Measurements from ENCODE around the gene TEX29.

TEX29 gene

DNA sequence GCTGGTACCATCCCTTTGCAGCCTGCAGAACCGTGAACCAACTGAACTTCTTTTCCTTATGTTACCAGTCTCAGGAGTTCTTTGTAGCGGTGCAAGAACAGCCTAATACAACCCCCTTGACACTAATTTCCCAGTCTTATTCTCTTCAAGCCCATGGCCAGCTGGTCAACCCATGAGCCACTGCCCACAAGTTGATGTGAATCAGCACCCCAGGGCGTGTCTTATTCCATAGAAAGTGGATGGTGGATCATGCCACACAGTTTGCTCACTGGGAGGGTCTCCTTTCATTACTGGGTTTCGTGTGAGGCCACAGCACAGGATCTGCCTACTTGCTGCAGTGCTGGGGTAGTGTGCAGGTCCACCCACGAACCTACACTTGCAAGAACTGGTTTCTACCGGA lies 27.0 kb downstream of the TEX29 start:
- TF ChIP-seq POLR2A (IDR thresholded peaks at IDR 0.05; ENCODE audit: low read length) (no peak), GATA1 (IDR thresholded peaks at IDR 0.05; ENCODE audit: low read depth, low read length) (no peak)
- DNase-seq: no peak

DNA sequence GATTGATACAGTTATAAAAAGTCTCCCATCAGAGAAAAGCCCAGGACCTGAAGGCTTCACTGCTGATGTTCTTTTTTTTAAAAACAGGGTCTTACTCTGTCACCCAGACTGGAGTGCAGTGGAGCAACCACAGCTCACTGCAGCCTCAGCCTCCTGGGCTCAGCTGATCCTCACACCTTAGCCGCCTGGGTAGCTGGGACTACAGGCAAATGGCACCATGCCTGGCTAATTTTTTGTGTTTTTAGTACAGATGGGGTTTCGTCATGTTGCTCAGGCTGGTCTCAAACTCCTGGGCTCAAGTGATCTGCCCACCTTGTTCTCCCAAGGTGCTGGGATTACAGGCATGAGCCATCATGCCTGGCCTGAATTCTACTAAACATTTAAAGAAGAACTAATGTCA lies 33.1 kb downstream of the TEX29 start:
- TF ChIP-seq POLR2A (IDR thresholded peaks at IDR 0.05; ENCODE audit: low read length) (no peak), GATA1 (IDR thresholded peaks at IDR 0.05; ENCODE audit: low read depth, low read length) (no peak)

DNA sequence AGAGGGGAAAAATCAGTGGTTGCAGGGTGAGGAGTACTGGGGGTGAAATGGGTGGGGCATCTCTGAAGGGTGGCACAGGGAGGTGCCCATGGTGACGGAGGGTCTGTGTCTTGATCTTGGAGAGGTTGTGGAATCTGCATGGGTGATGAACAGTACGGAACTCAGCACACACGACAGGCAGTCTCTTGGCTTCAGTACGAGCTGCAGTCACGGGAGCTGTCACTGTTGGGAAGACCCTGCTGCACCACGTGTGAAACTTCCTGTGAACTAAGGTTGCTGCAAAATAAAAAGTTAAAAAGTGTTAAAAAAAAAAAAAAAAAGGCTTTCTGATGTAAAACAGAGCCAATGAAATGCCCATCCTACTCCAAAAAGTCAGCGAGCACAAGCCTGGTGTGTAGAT lies 34.3 kb downstream of the TEX29 start:
- no peak for DNase-seq
- TF ChIP-seq GATA1 (IDR thresholded peaks at IDR 0.05; ENCODE audit: low read depth, low read length) (no peak), POLR2A (IDR thresholded peaks at IDR 0.05; ENCODE audit: low read length) (no peak)

More for the DNA sequence above, 33.1 kb downstream of the TEX29 start:
- DNase-seq: no peak

DNA sequence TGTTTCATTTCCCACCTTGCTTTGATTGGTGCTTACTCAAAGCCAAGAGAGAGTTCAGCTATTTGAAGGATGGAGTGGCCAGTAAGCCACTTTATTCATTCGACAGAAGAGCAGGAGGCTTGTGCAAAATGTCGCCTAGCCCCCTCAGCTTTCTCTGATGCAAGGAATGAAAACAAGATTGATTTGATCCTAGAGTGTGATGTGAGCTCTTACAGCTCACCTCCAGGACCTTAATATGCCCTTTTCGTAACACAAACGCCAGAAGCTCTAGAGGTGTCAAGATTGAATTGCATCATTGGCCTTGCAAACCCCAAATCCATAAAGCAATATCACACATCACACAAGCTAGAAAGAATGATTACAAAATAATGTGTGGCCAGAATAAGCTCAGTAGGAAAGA lies 36.4 kb downstream of the TEX29 start:
- no peak for DNase-seq
- no peak for TF ChIP-seq GATA1 (IDR thresholded peaks at IDR 0.05; ENCODE audit: low read depth, low read length)
- TF ChIP-seq POLR2A (IDR thresholded peaks at IDR 0.05; ENCODE audit: low read length): no peak

DNA sequence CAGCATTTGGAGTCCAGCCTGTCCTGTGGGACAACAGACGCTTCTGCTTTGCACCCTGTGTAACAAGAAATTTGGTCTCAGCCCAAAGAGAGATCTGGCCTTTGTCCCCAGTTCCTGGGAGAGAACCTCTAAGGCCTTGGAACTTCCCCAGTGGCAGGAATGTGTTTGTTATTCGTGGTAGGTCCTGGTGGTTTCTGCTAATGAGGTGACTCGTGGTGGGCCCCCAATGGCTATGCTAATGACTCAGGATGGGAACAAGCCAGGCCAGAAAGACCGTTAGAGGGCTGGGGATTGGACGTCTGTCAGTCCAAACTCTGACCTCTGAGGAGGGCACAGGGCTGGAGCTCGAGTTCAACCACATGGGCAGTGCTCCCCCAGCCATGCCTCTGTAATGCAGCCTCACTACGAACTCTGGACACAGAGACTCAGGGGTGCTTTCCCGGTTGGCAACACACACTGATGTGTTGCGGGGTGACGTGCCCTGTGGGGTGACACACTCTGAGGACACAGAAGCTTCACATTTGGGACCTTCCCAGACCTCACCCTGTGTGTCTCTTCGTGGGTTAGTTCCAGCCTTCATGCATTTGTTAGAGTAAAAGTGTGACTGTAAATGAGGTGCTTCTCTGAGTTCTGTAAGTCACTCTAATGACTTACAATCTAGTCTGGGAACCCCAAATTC lies 38.9 kb downstream of the TEX29 start:
- TF ChIP-seq GATA1 (IDR thresholded peaks at IDR 0.05; ENCODE audit: low read depth, low read length) (no peak), POLR2A (IDR thresholded peaks at IDR 0.05; ENCODE audit: low read length) (no peak)
- DNase-seq: no peak

DNA sequence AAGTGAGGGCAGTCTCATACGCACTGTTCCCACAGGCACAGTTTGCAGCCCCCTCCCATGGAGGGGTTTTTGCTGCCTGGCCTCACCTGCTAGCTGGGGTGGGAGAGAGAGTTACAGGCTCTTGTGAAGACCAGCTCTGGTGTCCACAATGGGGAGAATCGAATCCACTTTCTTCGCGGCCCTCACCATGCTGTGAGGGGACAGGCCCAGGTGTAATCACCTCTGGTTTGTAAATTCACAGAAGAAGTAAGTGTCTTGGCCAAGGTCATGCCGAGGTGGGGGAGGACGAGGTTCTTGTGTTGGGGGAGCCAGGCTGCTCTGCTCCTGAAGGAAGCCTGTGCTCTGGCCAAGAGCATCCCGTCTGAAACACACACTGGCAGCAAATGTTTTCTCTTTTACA lies 39.5 kb downstream of the TEX29 start:
- TF ChIP-seq POLR2A (IDR thresholded peaks at IDR 0.05; ENCODE audit: low read length) (no peak), GATA1 (IDR thresholded peaks at IDR 0.05; ENCODE audit: low read depth, low read length) (no peak)
- DNase-seq: no peak

DNA sequence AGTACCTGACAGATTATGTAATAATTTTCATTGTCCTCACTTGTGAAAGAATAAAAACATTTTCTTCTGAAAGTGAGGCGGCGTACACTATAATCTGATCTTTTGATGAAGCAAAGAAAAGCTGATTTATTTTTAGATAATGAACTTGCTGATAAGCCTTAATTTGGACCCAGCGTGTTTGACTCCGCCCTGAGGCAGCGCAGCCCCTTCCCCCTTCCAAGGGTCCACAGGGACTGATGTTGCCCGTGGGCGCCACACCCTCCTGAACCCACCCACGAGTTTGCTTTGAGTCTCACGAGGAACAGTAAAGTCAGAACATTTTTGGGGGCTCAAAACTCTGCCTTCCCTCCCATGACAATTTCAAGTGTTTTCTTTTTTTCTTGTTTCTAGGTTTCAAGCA lies 40.0 kb downstream of the TEX29 start:
- TF ChIP-seq GATA1 (IDR thresholded peaks at IDR 0.05; ENCODE audit: low read depth, low read length) (no peak), POLR2A (IDR thresholded peaks at IDR 0.05; ENCODE audit: low read length) (no peak)
- no peak for DNase-seq

DNA sequence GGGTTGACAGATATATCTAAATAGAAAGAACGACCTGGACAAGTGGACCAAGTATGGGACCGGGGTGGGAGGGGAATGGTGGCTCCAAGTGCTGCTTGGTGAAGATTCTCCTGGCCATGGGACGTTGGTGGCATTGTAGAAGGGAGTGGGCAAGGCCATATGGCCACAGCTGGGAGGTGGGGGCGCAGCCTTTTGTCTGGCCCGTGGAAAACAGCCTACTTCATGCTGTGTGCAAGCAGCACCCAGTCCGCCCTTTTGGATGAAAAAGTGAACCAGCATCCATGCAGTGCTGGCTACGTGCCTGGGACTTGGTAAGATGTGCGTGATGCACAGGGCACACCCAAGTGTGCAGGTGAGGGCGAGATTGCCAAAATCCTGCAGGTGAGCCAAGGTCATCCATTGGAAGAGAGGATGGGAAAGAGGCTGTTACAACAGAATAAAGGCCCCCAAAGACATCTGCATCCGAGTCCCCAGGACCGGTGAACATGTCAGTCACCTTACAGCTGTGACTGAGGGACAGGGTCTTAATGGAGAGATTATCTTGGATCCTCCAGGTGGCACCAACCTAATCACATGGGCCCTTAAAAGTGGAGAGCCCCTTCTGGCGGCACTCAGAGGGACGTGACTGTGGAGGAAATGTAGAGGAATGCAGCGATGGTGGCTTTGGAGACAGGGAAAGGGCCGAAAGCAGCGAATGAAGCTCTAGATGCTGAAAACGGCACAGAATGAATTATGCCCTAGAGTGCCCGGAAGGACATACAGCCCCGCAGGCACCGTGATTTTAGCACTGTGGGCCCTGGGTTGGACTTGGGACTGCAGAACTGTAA lies 40.8 kb downstream of the TEX29 start:
- no peak for TF ChIP-seq POLR2A (IDR thresholded peaks at IDR 0.05; ENCODE audit: low read length)
- TF ChIP-seq GATA1 (IDR thresholded peaks at IDR 0.05; ENCODE audit: low read depth, low read length): no peak
- no peak for DNase-seq

DNA sequence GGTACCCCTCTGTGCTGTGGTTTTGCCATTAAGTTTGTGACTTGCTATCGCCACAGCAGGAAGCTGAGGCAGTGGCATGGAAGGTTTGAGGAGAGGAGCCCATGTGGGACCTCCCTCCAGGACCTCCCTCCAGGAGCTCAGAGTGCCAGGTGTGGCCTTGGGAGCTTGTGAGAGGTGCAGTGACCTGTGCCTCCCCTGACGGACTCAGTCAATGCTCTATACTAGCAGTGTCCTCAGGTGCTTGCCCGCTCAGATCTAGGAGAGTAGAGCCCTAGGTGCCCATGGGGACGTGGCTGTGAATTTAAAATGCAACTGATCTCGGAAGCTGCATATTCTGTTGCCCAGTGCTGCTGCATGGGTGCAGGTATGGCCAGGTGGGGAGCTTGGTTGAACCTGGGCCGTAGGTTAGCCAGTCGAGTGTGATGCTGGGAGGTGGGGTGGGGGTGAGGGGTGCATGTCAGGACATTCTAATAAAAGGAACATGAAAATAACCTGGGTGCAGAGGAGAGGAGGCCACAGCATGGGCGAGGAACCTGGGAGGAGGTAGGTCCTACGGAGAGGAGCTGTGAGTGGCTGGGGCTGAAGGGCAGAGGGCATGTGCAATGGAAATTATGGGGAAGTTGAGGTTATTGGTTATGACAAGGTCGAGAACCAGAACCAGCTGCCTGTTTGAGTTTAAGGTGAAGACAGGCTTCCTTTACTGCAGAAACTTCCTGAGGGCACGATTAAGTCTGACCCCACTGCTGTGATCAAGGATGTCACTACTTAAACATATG lies 41.6 kb downstream of the TEX29 start:
- no peak for DNase-seq
- TF ChIP-seq GATA1 (IDR thresholded peaks at IDR 0.05; ENCODE audit: low read depth, low read length) (no peak), POLR2A (IDR thresholded peaks at IDR 0.05; ENCODE audit: low read length) (no peak)

DNA sequence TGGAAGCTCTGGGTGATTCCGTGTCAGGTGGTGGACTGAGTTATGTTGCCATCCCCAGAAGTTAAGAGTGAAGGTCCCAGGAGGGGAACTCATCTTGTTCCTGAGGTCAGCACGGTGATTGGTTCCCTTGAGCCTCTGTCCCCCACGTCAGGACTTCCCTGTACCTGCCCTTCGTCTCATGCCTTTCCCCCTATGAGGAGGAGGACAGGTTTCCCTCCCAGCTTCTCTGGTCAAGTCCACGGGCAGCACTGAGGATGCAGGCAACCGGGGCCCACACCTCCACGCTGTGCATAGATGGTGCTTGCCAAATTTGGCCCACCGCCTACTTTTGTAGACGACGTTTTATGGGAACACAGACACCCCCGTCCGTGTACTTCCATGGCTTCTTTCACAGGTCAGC lies 42.7 kb downstream of the TEX29 start:
- no peak for TF ChIP-seq POLR2A (IDR thresholded peaks at IDR 0.05; ENCODE audit: low read length)
- DNase-seq: no peak

DNA sequence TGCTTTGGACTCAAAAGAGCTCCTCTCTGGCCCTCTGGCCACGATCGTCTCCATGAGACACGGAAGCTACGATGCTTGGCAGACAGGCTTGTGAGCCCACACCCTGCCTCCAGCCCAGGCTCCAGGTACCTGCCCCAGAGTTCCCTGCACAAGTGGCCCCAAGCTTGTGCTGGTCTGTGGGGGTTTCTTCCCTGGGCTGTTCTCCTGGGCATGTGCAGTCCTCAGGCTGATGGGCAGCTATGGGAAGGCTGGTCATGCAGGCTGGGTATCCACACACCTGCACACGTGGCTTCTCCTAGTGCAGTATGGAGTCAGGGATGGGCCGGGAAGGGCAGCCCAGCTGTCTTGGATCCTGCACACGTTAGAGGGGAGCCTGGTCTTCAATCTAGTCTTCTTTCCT lies 43.1 kb downstream of the TEX29 start:
- TF ChIP-seq POLR2A (IDR thresholded peaks at IDR 0.05; ENCODE audit: low read length) (no peak), GATA1 (IDR thresholded peaks at IDR 0.05; ENCODE audit: low read depth, low read length) (no peak)
- DNase-seq: no peak

DNA sequence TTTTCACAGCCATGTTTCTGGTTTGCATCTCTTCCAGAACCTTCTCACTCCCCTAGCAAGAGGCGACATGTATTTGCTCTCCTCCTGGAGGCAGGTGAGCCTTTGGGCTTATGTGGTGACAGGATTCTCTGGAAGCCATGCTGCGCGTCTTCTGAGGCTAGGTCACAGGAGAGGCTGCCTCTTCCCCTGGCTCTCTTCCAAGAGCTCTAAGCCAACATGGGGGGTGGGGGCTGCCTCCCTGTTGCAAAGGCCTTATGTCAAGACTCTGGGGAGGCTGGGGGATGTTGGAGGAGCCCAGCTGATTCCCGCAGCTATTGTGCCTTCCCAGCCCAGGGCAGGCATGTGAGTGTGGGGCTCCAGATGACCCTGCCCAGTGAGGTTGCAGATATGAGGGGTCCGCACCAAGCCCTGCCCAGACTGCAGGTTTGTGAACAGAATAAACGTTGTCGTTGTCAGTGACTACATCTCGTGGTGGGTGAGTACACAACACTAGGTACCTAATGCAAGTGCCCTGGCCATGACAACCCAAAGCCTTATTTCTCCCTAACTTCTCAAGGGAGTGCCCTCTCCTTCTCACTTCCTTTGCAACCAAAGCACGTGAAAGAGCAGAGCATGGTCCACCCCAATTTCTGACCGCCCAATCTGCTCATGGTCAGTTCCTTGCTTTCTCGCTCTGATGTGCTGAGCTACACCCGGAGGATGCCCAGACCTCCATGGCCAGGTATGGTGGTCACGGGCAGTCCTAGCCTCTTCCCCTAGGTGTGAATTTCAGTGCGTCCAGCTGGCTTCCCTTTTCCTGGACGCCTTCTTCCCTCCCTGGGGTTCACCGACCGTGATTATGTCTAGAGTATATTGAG lies 44.9 kb downstream of the TEX29 start:
- TF ChIP-seq GATA1 (IDR thresholded peaks at IDR 0.05; ENCODE audit: low read depth, low read length) (no peak), POLR2A (IDR thresholded peaks at IDR 0.05; ENCODE audit: low read length) (no peak)
- no peak for DNase-seq

DNA sequence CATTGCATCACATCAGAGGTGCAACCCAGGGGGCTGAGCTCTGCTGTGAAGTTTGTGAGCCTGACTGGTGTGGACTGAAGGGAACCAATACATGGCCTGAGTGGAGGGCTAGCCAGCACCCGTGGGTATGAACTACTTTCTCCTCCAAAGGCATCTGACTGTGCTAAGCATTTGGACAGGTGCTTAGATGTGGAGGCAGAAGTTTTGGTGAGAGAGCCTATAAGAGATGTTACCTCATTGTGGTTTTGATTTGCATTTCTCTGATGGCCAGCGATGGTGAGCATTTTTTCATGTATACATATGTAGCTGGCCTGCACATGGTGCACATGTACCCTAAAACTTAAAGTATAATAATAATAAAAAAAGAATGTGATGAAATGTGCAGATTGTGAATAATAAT lies 46.9 kb downstream of the TEX29 start:
- TF ChIP-seq GATA1 (IDR thresholded peaks at IDR 0.05; ENCODE audit: low read depth, low read length): no peak
- TF ChIP-seq POLR2A (IDR thresholded peaks at IDR 0.05; ENCODE audit: low read length): no peak
- no peak for DNase-seq

Measured in erythroblast (primary cell).